Breast epithelium (tissue), 4 donors: Measurements from ENCODE around the gene USP53. TPM values are rescaled to one million over a fixed set of nuclear protein-coding genes. Genes with fewer than 3 reads are reported as not detected.

ENCODE experiments used
- DNase-seq, 2 donors: peaks; one replicate each; pipeline ENCODE4 v3.0.0-alpha.2; 2019; ENCODE audit warnings: low spot score in 2 of 2
- H3K27ac ChIP-seq, 2 donors: fragments of 200-600 bp; sonication (generic) in 1 of 2; one replicate each; pipeline ENCODE4 v1.5.1; 2016 to 2019; ENCODE audit warnings: mild to moderate bottlenecking in 1 of 2
- H3K27me3 ChIP-seq, 2 donors: fragments of 200-600 bp; sonication (generic) in 1 of 2; one replicate each; pipeline versions ENCODE4 v1.5.1 to v1.6.0; 2017 to 2019; ENCODE audit warnings: control low read depth in 1 of 2, mild to moderate bottlenecking in 1 of 2
- H3K36me3 ChIP-seq: fragments of 200-600 bp; one replicate; pipeline ENCODE4 v1.5.1; 2019
- H3K4me1 ChIP-seq, 2 donors: fragments of 200-600 bp; sonication (generic); one replicate each; pipeline ENCODE4 v1.5.1; 2016 to 2019; ENCODE audit warnings: control low read depth in 1 of 2
- H3K4me3 ChIP-seq, 3 donors: fragments of 200-600 bp; sonication (generic); 1 replicate in 2 of 3; 2 replicates in 1 of 3; pipeline ENCODE4 v1.5.1; 2016 to 2019; ENCODE audit warnings: mild to moderate bottlenecking in 3 of 3, moderate library complexity in 2 of 3
- H3K9me3 ChIP-seq, 2 donors: fragments of 200-600 bp; sonication (generic) in 1 of 2; one replicate each; pipeline ENCODE4 v1.5.1; 2016 to 2019; ENCODE audit warnings: control low read depth in 1 of 2
- POLR2A ChIP-seq: fragments of 450-650 bp; IDR thresholded peaks from one replicate; pipeline ENCODE4 v1.6.1; 2016; ENCODE audit warnings: antibody characterized with exemption, mild to moderate bottlenecking, moderate library complexity
- POLR2AphosphoS5 ChIP-seq, 3 donors: sonication (generic); formaldehyde crosslinking; IDR thresholded peaks; one replicate each; pipeline ENCODE4 v1.6.1; 2017; ENCODE audit warnings: antibody characterized with exemption in 3 of 3
- intact Hi-C: fragments of 100-400 bp; cut with DNase I; formaldehyde crosslinking; loops from one replicate; pipeline ENCODE4 v1.15.1; 2023; ENCODE audit warnings: low total_unique reads
- total RNA-seq, 3 donors: library from RNA; depleted of rRNA; stranded (reverse); fragments of >200 nt; gene quantifications; one replicate each; pipeline ENCODE4 v1.1.0, GENCODE V29; 2016
- TF ChIP-seq, protein P1 (sequence below), 3 donors: fragments of 450-650 bp; IDR thresholded peaks; one replicate each; pipeline ENCODE4 v1.5.1; 2016 to 2017; ENCODE audit warnings: antibody characterized with exemption in 3 of 3, mild to moderate bottlenecking in 3 of 3, moderate library complexity in 3 of 3

The USP53 gene
- total RNA-seq, 3 donors from 2014 or later, result 123 to 167 (median 136) TPM

DNA sequence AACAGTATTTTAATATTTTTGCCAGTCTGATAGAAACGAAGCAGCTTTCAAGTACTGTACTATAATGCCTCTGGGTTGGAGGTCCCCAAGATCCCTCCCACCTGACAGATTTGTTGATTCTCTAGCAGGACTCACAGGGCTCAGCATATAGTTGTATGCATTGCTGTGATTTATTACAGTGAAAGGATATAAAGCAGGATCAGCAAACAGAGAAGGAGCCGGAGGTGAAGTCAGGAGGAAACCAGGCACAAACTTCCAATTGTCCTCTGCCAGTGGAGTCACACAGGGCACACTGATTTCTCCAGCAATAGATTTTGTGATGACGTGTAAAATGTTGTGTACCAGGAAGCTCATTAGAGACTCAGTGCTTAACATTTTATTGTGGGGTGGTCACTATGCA, 19.0 kb downstream of the USP53 start:
- intact Hi-C loops, result no loop called here
- Histone ChIP-seq H3K27me3 (no peaks in the 10 kb centered on the region), H3K4me1 (no peaks in the 10 kb centered on the region), H3K36me3 (no peaks in the 10 kb centered on the region), H3K9me3 (no peaks in the 10 kb centered on the region), H3K27ac (peak overlapping the region in 1 of 2 donors; percentile 27), H3K4me3 (no peak overlapping the region)
- TF ChIP-seq, protein P1, sequence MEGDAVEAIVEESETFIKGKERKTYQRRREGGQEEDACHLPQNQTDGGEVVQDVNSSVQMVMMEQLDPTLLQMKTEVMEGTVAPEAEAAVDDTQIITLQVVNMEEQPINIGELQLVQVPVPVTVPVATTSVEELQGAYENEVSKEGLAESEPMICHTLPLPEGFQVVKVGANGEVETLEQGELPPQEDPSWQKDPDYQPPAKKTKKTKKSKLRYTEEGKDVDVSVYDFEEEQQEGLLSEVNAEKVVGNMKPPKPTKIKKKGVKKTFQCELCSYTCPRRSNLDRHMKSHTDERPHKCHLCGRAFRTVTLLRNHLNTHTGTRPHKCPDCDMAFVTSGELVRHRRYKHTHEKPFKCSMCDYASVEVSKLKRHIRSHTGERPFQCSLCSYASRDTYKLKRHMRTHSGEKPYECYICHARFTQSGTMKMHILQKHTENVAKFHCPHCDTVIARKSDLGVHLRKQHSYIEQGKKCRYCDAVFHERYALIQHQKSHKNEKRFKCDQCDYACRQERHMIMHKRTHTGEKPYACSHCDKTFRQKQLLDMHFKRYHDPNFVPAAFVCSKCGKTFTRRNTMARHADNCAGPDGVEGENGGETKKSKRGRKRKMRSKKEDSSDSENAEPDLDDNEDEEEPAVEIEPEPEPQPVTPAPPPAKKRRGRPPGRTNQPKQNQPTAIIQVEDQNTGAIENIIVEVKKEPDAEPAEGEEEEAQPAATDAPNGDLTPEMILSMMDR (IDR thresholded peaks at IDR 0.05), result no peak
- TF ChIP-seq POLR2AphosphoS5 (IDR thresholded peaks at IDR 0.05), result no peak
- no peak for TF ChIP-seq POLR2A
- no peak for DNase-seq

DNA sequence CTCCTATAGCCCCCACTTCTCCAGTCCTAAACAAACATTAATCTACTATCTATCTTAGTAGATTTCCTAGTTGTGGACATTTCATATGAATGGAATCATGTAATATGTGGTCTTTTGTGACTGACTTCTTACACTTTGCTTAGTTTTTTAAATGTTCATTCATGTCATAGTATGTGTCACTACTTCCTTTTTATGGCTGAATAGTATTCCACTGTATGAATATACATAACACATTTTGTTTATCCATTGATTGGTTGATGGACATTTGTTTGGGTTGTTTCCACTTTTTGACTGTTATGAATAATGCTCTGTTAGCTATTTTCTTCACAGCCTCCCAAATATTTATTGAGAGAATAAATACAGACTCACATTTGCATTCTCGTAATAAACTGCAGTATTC, 19.8 kb downstream of the USP53 start:
- Histone ChIP-seq H3K27me3 (no peaks in the 10 kb centered on the region), H3K9me3 (no peaks in the 10 kb centered on the region), H3K4me1 (no peaks in the 10 kb centered on the region), H3K4me3 (no peak overlapping the region), H3K36me3 (no peaks in the 10 kb centered on the region), H3K27ac (peak overlapping the region in 1 of 2 donors; percentile 15)
- no peak for DNase-seq
- intact Hi-C loops, result no loop called here
- TF ChIP-seq POLR2AphosphoS5 (IDR thresholded peaks at IDR 0.05) (no peak), POLR2A (no peak)
- TF ChIP-seq, protein P1 (IDR thresholded peaks at IDR 0.05), result no peak

GRCh38 chr4:119233191-119233590, 20.7 kb downstream of the USP53 start:
- Histone ChIP-seq H3K9me3 (no peaks in the 10 kb centered on the region), H3K4me3 (no peak overlapping the region), H3K27me3 (no peaks in the 10 kb centered on the region), H3K36me3 (no peaks in the 10 kb centered on the region), H3K4me1 (no peaks in the 10 kb centered on the region), H3K27ac (peak overlapping the region in 1 of 2 donors; percentile 45)
- no peak for TF ChIP-seq POLR2A
- TF ChIP-seq, protein P1 (IDR thresholded peaks at IDR 0.05), result no peak
- TF ChIP-seq POLR2AphosphoS5 (IDR thresholded peaks at IDR 0.05), result no peak
- intact Hi-C loops, result no loop called here
- DNase-seq, result no peak

DNA sequence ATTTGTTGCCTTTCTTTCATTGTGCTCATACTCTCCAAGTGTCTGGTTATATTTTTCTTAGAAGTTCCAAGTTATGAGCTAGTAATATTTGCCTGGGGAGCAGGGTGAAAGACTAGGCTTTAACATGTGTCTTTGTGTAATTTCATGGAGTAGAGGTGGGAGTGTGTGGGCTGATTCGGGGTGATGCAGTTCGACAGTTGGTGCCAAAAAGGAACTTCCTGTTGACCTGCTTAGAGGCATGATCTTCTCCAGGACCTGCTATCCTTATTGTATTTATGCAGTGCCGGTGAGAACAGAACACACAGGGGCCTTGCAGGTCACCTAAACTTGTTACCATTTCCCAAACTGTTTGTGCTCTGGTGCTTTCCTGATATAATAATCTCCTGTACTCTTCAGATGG, 21.2 kb downstream of the USP53 start:
- Histone ChIP-seq H3K4me3 (no peak overlapping the region), H3K27ac (peak overlapping the region; percentile 45 to 46), H3K27me3 (no peaks in the 10 kb centered on the region), H3K9me3 (no peaks in the 10 kb centered on the region), H3K4me1 (no peaks in the 10 kb centered on the region), H3K36me3 (no peaks in the 10 kb centered on the region)
- no peak for DNase-seq
- TF ChIP-seq POLR2A (no peak), POLR2AphosphoS5 (IDR thresholded peaks at IDR 0.05) (no peak)
- TF ChIP-seq, protein P1 (IDR thresholded peaks at IDR 0.05), result no peak
- intact Hi-C loops, result no loop called here

DNA sequence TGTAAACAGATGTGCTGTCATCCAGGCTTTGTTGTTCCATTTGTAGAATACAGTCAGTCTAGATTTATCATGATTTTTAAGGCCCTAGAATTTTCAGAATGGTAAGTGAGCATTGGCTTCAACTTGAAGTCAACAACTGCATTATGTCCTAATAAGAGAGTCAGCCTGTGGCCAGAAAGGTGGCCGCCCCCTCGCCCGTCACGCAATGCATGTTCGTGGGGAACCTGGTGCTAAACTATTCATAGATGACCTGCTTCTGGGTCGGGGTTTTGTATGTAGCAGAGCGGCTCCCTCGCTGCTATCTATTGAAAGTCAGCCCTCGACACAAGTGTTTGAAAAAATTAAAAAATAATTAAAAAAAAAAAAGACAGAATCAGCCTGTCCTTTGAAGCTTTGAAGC, 24.7 kb downstream of the USP53 start:
- intact Hi-C loops, result no loop called here
- H3K4me3 ChIP-seq, result no peak overlapping the region
- no peaks in the 10 kb centered on the region for H3K36me3 ChIP-seq
- H3K9me3 ChIP-seq, result no peaks in the 10 kb centered on the region
- no peak overlapping the region for H3K27ac ChIP-seq
- TF ChIP-seq POLR2AphosphoS5 (IDR thresholded peaks at IDR 0.05), result no peak
- TF ChIP-seq POLR2A, result no peak
- TF ChIP-seq, protein P1 (IDR thresholded peaks at IDR 0.05), result no peak
- H3K27me3 ChIP-seq, result no peaks in the 10 kb centered on the region
- H3K4me1 ChIP-seq, result no peaks in the 10 kb centered on the region
- no peak for DNase-seq
